Activated naive CD8-positive, alpha-beta T cell (primary cell): ENCODE results near the gene MALT1.
A peak's percentile ranks its signal among the peaks of the same experiment; 100 is the strongest.

Source experiments
- H3K27ac Mint-ChIP-seq: one replicate; pipeline ENCODE4 v1.8.0; 2021; ENCODE audit warnings: mixed read lengths
- H3K27me3 Mint-ChIP-seq: one replicate; pipeline ENCODE4 v1.8.0; 2021; ENCODE audit warnings: mixed read lengths
- H3K36me3 Mint-ChIP-seq: one replicate; pipeline ENCODE4 v1.8.0; 2021; ENCODE audit warnings: mixed read lengths
- H3K4me1 Mint-ChIP-seq: one replicate; pipeline ENCODE4 v1.8.0; 2021; ENCODE audit warnings: low read depth, mixed read lengths
- H3K4me3 Mint-ChIP-seq: one replicate; pipeline ENCODE4 v1.8.0; 2021; ENCODE audit warnings: mild to moderate bottlenecking, mixed read lengths
- H3K9me3 Mint-ChIP-seq: one replicate; pipeline ENCODE4 v1.8.0; 2021; ENCODE audit warnings: low read depth, mixed read lengths

The MALT1 gene

DNA sequence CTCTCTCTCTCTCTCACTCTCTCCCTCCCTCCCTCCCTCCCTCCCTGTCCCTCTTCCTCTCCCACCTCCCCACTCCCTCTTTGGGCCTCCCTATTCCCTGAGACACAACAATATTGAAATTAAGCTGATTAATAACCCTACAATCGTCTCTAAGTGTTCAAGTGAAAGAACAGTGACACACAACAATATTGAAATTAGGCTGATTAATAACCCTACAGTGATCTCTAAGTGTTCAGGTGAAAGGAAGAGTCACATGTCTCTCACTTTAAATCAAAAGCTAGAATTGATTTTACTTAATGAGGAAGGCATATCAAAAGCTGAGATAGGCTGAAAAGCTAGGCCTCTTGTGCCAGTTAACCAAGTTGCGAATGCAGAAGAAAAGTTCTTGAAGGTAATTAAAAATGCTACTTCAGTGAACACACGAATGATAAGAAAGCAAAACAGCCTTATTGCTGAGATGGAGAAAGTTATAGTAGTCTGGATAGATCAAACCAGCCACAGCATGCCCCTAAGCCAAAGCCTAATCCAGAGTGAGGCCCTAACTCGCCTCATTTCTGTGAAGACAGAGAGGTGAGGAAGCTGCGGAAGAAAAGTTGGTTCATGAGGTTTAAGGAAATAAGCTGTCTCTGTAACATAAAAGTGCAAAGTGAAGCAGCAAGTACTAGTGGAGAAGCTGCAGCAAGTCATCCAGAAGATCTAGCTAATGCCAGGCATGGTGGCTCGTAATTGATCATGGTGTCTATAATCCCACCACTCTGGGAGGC lies 21.3 kb downstream of the MALT1 start:
- Mint-ChIP-seq H3K4me1 (peaks cover 90% of the 10 kb centered on the region), H3K27ac (peak overlapping the region; percentile 86), H3K4me3 (peak overlapping the region; percentile 58), H3K27me3 (no peaks in the 10 kb centered on the region), H3K9me3 (no peaks in the 10 kb centered on the region), H3K36me3 (peaks cover 37% of the 10 kb centered on the region)

DNA sequence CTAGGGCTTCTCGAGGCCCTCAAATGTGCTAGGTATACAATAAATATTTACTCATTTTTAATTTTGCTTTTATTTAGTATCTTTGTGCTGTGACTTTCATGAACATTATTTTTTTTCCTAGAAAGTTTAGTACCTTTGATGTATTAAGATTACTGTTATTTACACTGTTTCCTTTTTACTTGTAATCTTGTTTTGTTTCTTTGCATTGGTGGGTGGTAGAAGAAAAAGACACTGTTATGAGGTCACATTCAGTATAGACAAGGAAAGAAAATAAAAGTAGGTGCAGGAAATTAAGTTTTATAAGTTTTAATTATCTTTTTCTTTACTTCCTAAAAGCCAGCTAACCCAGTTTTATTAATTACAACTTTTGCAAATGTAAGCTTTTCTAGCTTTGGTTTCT lies 23.0 kb downstream of the MALT1 start:
- peaks cover 79% of the 10 kb centered on the region for H3K4me1 Mint-ChIP-seq
- no peaks in the 10 kb centered on the region for H3K27me3 Mint-ChIP-seq
- peak overlapping the region; percentile 77 for H3K27ac Mint-ChIP-seq
- H3K4me3 Mint-ChIP-seq = no peak overlapping the region
- H3K36me3 Mint-ChIP-seq = peaks cover 35% of the 10 kb centered on the region
- H3K9me3 Mint-ChIP-seq = no peaks in the 10 kb centered on the region

DNA sequence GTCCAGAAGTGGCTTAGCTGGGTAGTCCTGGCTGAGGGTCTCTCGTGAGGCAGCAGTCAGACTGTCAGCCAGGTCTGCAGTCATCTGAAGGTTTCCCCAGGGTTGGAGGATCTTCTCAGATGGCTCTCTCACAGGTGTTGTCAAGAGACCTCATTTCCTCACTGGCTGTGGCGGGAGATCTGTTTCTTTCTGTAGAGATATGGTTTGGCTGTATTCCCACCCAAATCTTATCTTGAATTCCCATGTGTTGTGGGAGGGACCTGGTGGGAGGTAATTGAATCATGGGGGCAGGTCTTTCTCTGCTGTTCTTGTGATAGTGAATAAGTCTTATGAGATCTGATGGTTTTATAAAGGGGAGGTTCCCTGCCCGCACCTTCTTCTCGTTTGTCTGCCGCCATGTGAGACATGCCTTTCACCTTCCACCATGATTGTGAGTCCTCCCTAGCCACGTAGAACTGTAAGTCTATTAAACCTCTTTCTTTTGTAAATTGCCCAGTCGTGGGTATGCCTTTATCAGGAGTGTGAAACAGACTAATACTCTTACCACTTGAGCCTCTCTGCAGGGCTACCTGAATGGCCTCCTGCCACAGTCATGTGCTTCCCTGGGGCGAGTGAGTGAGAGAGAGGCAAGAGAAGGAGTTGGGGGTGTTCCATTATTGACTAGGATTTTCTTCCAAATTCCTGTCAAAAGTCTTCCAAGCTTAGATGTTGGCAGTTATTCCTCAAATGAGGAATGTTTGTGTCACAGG lies 23.6 kb downstream of the MALT1 start:
- peaks cover 72% of the 10 kb centered on the region for H3K4me1 Mint-ChIP-seq
- H3K27me3 Mint-ChIP-seq = no peaks in the 10 kb centered on the region
- no peaks in the 10 kb centered on the region for H3K9me3 Mint-ChIP-seq
- peaks cover 28% of the 10 kb centered on the region for H3K36me3 Mint-ChIP-seq
- peak overlapping the region; percentile 44 for H3K4me3 Mint-ChIP-seq
- H3K27ac Mint-ChIP-seq = peak overlapping the region; percentile 92

DNA sequence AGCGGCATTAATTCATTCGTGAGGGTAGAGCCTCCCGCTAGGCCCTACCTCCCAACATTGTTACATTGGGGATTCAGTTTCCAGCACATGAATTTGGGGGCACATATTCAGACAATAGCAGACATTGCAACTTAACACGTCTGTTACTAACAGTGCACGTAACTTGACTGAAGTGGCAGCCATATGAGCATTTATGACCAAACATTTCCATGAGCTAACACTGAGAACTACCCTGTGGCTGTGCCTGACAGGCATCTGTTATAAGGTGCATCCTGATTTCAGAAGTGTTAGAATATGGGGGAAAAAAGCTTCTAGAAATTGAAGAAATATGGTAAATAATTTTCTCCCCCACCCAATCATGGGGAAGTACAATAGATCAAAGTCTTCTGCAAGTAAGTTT lies 24.5 kb downstream of the MALT1 start:
- H3K4me3 Mint-ChIP-seq = peak overlapping the region; percentile 55
- no peaks in the 10 kb centered on the region for H3K27me3 Mint-ChIP-seq
- H3K27ac Mint-ChIP-seq = peak overlapping the region; percentile 92
- H3K9me3 Mint-ChIP-seq = no peaks in the 10 kb centered on the region
- peaks cover 21% of the 10 kb centered on the region for H3K36me3 Mint-ChIP-seq
- peaks cover 65% of the 10 kb centered on the region for H3K4me1 Mint-ChIP-seq

DNA sequence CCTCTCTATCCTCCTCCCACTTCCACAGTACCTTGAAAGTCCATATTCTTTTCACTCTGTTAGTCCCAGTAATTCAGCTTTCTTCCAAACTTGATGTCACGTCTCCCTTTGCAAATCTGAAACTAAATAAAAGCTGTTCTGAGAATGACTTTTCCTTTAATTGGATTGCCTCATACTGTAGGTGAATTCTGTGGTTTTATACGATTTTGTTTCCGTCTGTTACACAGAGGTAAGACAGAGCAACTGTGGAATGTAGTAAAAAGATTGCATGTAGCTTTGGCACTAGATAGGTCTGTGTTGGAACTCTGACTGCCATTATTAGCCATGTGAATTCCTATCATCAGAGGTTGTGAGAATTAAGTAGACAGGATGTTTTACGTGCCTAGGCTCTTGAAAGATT lies 25.9 kb downstream of the MALT1 start:
- peaks cover 61% of the 10 kb centered on the region for H3K4me1 Mint-ChIP-seq
- H3K9me3 Mint-ChIP-seq = no peaks in the 10 kb centered on the region
- H3K27me3 Mint-ChIP-seq = no peaks in the 10 kb centered on the region
- H3K27ac Mint-ChIP-seq = peak overlapping the region; percentile 62
- H3K4me3 Mint-ChIP-seq = peak overlapping the region; percentile 75
- peaks cover 28% of the 10 kb centered on the region for H3K36me3 Mint-ChIP-seq

DNA sequence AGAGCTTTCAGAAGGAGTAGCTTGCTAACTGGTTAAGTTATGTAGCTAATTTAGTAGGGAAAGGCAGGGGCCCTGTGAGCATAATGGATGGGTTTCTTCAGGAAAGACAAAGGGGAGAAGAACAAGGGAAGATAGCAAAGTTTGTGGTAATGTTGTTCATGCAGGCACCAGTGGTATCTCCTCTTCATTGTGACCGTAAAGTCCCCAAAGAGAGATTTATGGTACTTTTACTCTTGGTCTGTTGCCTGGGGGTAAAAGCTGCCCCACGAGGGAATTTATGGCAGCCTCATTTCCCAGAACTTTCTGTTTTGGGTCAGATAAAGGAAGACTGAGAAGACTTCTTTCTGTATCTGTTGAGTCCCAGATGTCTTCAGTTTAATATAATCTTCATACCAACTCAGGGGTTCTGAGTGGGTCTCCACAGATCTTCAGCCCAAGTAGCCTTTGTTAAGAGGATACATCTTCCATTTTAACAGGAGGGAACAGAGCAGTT lies 27.5 kb downstream of the MALT1 start:
- H3K27me3 Mint-ChIP-seq = no peaks in the 10 kb centered on the region
- H3K27ac Mint-ChIP-seq = no peak overlapping the region
- no peaks in the 10 kb centered on the region for H3K9me3 Mint-ChIP-seq
- no peak overlapping the region for H3K4me3 Mint-ChIP-seq
- H3K36me3 Mint-ChIP-seq = peaks cover 36% of the 10 kb centered on the region
- H3K4me1 Mint-ChIP-seq = peaks cover 51% of the 10 kb centered on the region

DNA sequence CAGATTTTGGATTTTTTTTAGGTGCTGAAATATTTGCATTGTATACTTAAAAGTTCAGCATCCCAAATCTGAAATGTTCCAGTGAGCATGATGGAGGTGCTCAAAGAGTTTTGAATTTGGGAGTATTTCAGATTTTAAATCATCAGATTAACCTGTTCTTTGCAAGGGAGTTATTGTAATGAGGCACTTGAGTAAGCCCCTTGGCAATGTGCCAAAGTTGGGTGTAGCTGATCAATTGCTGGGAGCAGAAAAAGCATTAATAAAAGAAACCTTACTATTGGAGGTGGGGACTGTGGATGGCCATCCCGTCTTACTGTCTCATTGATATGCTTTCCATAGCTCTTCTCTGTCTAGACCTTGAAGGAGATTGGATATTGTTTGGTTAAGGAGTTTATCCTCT lies 28.3 kb downstream of the MALT1 start:
- Mint-ChIP-seq H3K27me3 (no peaks in the 10 kb centered on the region), H3K36me3 (peaks cover 41% of the 10 kb centered on the region), H3K27ac (no peak overlapping the region), H3K9me3 (no peaks in the 10 kb centered on the region), H3K4me1 (peaks cover 45% of the 10 kb centered on the region), H3K4me3 (no peak overlapping the region)

DNA sequence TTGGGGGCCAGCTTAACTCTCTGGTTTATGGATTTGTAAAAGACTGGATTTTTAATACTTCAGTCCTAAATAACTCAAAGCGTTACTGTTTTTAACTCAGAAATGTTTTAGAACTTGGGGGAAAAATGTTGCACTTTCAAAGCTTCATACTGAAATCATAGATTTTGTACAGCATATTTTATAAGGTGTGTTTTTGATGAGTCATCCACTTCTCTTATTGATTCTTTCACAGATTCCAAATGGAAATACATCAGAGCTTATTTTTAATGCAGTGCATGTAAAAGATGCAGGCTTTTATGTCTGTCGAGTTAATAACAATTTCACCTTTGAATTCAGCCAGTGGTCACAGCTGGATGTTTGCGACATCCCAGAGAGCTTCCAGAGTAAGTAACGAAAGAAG lies 28.9 kb downstream of the MALT1 start:
- H3K36me3 Mint-ChIP-seq = peaks cover 41% of the 10 kb centered on the region
- H3K4me3 Mint-ChIP-seq = no peak overlapping the region
- no peaks in the 10 kb centered on the region for H3K9me3 Mint-ChIP-seq
- peaks cover 39% of the 10 kb centered on the region for H3K4me1 Mint-ChIP-seq
- no peak overlapping the region for H3K27ac Mint-ChIP-seq
- H3K27me3 Mint-ChIP-seq = no peaks in the 10 kb centered on the region

DNA sequence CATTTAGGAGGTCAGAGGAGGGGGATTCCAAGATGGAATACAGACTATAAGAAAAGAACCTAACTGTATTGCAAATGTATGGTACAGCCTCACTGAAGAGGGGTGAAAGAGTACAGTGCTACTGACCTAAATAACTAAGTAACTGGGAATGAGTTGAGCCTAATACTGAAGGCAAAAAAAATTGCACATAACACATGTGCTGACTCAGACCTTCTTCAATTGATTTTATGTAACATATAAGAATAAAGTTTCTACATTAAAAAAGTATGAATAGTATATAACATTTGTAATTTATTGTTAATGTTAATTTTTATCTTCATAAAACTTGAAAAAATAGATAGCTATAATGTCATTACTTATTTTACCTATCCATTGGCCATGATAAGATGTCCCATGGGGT lies 41.7 kb downstream of the MALT1 start:
- Mint-ChIP-seq H3K4me3 (no peak overlapping the region), H3K9me3 (no peaks in the 10 kb centered on the region), H3K27me3 (no peaks in the 10 kb centered on the region), H3K27ac (peak overlapping the region; percentile 95), H3K36me3 (peaks cover 20% of the 10 kb centered on the region), H3K4me1 (peaks cover 50% of the 10 kb centered on the region)

DNA sequence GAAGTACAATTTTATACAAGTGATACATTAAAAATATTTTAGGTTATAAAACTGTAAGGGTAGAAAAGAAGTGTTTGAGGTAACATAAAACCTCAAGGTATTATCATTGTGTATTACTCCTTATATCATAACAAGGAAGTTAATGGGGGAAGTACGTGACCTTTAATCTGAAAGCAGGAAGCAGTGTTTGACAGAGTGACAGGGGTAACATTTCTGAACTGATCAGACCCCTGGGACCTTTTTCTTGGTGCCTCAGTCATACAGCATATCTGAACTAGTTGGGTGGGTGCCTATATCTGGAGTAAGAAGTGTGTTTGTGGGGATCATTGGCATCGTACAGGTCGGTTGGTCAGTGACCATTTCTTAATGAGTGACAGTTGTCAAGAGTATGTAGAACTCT lies 43.0 kb downstream of the MALT1 start:
- peak overlapping the region; percentile 95 for H3K27ac Mint-ChIP-seq
- H3K27me3 Mint-ChIP-seq = no peaks in the 10 kb centered on the region
- H3K4me3 Mint-ChIP-seq = peak overlapping the region; percentile 62
- H3K9me3 Mint-ChIP-seq = no peaks in the 10 kb centered on the region
- peaks cover 52% of the 10 kb centered on the region for H3K4me1 Mint-ChIP-seq
- H3K36me3 Mint-ChIP-seq = peaks cover 15% of the 10 kb centered on the region

DNA sequence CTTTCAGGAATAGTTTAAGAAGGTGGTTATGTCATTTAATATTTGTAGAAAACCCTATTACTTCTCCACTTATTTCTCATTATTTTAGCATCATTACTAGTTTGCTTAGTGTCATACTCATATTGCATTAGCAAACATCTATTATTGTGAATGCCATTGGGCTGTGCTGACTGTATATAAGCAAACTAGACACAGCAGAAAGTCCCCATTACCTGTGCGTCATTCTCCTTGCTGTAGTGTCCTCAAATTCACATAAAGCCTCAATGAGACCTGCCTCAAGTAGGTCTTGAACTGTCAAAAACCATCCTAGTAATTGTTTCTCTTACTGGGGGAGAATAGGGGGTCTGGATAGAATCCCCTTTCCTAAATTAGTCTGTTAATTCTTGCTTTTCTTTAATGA lies 43.6 kb downstream of the MALT1 start:
- Mint-ChIP-seq H3K36me3 (peaks cover 12% of the 10 kb centered on the region), H3K4me1 (peaks cover 52% of the 10 kb centered on the region), H3K27ac (peak overlapping the region; percentile 95), H3K4me3 (peak overlapping the region; percentile 63), H3K27me3 (no peaks in the 10 kb centered on the region), H3K9me3 (no peaks in the 10 kb centered on the region)

DNA sequence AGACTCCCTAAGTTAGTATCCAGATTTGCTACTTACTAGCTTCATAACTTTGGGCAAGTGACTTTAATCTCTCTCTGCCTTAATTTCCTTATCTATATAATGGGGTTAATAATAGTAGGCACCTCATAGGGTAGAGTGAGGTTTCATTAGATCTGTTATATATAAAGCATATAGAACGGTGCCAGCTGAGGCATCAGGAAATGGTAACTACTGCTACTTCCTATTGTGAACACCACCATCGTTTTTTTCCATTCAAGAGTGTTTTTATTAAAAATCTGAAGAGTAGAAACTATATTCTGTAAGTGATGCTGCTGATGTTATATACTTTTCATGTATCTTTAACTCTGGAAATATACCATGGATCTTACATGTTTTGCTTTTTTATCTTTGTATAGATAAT lies 44.3 kb downstream of the MALT1 start:
- H3K4me3 Mint-ChIP-seq = peak overlapping the region; percentile 63
- H3K27me3 Mint-ChIP-seq = no peaks in the 10 kb centered on the region
- H3K27ac Mint-ChIP-seq = peak overlapping the region; percentile 95
- no peaks in the 10 kb centered on the region for H3K9me3 Mint-ChIP-seq
- peaks cover 14% of the 10 kb centered on the region for H3K36me3 Mint-ChIP-seq
- peaks cover 57% of the 10 kb centered on the region for H3K4me1 Mint-ChIP-seq

DNA sequence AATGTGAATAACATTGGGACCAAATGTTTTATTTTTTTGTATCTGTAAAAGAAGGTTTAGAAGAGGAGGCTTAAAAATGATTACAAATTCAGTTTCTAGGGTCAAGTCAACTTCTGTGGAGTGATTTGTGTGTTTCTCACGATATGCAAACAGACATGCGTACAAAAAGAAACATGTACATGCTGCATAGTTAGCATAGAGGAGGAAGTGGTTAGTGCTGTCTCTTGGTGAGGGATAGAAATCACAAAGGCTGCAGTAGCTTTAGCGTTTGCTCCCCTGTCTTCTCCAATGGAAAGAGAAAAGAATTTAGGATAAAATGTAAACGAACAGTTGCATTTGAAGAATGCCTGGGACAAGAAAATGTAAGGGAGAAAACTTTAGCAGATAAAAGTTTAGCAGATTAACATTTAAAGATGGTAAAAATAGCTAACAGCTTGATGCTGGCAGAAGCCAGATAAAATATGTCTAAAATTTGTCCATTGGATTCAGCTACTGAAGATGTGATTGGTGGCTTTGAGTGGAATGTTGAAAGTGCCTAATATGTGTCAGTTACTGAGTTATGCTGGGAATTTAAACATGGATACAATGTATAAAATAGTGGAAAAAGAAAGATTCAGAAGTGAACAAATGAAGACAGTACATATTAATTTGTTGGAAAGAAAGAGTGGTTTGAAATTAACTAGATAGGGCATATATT lies 44.9 kb downstream of the MALT1 start:
- Mint-ChIP-seq H3K27ac (peak overlapping the region; percentile 95), H3K4me3 (peak overlapping the region; percentile 63), H3K4me1 (peaks cover 58% of the 10 kb centered on the region), H3K9me3 (no peaks in the 10 kb centered on the region), H3K27me3 (no peaks in the 10 kb centered on the region), H3K36me3 (peaks cover 12% of the 10 kb centered on the region)

DNA sequence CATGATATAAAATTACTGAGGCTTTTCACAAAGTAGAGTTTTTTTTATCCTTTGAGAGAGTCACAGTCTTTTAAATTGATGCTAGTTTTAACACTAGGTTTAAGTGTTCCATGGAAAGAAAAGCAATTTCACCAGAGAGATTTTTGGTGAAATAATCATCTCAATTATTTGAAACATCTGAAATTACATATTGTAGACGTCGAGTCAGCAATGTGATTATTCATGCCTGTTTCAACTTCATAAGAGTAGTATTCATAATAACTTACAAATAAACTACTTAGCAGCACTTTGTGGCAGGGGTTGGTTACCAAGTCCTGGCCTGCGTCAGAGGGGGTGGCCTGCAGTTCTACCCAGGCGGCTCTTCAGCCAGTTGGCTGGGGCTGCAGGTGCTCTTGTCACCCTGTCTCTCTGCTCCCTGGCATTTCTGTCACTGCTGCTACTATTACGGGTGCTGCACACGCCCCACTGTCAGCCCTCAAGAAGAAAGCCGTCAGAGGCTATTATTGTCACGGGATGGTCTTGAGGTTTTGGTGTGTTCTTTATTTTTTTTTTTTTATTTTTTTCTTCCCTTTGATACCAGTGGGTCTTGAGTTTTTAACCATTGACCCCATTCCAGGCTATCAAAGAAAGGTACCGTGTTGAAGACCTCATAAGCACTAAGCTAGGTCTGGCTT lies 50.4 kb downstream of the MALT1 start:
- H3K4me1 Mint-ChIP-seq = peaks cover 20% of the 10 kb centered on the region
- no peaks in the 10 kb centered on the region for H3K9me3 Mint-ChIP-seq
- H3K27me3 Mint-ChIP-seq = no peaks in the 10 kb centered on the region
- no peak overlapping the region for H3K27ac Mint-ChIP-seq
- no peak overlapping the region for H3K4me3 Mint-ChIP-seq
- peaks cover 11% of the 10 kb centered on the region for H3K36me3 Mint-ChIP-seq
